AG09309 (cell line): ENCODE data around the gene NEAT1.

Experiments used
- DNase-seq: peaks from one replicate; pipeline ENCODE4 v3.0.0-alpha.2; 2010; ENCODE audit warnings: low read depth
- H3K4me3 ChIP-seq: 2 replicates; pipeline ENCODE4 v1.5.1; 2011; ENCODE audit warnings: mild to moderate bottlenecking, low read depth, low read length, moderate library complexity; ENCODE audit not compliant: control insufficient read depth
- TF ChIP-seq, protein P1 (sequence below): IDR thresholded peaks from 2 replicates; pipeline ENCODE4 v1.5.1; 2011; ENCODE audit warnings: mild to moderate bottlenecking, low read depth, low read length, inconsistent platforms; ENCODE audit not compliant: insufficient read depth, control insufficient read depth; ENCODE audit errors: missing control alignments

NEAT1 gene

DNA sequence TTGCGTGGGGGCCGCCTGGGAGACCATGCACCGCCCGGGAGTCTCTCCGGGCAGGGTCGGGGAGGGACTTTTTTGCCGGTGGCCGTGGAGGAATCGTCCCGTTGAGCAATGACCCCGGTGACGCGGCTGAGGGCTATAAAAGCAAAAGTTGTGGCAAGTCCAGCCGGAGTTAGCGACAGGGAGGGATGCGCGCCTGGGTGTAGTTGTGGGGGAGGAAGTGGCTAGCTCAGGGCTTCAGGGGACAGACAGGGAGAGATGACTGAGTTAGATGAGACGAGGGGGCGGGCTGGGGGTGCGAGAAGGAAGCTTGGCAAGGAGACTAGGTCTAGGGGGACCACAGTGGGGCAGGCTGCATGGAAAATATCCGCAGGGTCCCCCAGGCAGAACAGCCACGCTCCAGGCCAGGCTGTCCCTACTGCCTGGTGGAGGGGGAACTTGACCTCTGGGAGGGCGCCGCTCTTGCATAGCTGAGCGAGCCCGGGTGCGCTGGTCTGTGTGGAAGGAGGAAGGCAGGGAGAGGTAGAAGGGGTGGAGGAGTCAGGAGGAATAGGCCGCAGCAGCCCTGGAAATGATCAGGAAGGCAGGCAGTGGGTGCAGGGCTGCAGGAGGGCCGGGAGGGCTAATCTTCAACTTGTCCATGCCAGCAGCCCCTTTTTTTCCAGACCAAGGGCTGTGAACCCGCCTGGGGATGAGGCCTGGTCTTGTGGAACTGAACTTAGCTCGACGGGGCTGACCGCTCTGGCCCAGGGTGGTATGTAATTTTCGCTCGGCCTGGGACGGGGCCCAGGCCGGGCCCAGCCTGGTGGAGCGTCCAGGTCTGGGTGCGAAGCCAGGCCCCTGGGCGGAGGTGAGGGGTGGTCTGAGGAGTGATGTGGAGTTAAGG lies at the start of gene NEAT1:
Gene NEAT1, plus strand, starts transcription at position 166 of the 883 bp plus-strand sequence.
- TF ChIP-seq, protein P1, sequence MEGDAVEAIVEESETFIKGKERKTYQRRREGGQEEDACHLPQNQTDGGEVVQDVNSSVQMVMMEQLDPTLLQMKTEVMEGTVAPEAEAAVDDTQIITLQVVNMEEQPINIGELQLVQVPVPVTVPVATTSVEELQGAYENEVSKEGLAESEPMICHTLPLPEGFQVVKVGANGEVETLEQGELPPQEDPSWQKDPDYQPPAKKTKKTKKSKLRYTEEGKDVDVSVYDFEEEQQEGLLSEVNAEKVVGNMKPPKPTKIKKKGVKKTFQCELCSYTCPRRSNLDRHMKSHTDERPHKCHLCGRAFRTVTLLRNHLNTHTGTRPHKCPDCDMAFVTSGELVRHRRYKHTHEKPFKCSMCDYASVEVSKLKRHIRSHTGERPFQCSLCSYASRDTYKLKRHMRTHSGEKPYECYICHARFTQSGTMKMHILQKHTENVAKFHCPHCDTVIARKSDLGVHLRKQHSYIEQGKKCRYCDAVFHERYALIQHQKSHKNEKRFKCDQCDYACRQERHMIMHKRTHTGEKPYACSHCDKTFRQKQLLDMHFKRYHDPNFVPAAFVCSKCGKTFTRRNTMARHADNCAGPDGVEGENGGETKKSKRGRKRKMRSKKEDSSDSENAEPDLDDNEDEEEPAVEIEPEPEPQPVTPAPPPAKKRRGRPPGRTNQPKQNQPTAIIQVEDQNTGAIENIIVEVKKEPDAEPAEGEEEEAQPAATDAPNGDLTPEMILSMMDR = no peak
- peak within 1 kb of the TSS; percentile 70 for H3K4me3 ChIP-seq
- peak; percentile 90 for DNase-seq

DNA sequence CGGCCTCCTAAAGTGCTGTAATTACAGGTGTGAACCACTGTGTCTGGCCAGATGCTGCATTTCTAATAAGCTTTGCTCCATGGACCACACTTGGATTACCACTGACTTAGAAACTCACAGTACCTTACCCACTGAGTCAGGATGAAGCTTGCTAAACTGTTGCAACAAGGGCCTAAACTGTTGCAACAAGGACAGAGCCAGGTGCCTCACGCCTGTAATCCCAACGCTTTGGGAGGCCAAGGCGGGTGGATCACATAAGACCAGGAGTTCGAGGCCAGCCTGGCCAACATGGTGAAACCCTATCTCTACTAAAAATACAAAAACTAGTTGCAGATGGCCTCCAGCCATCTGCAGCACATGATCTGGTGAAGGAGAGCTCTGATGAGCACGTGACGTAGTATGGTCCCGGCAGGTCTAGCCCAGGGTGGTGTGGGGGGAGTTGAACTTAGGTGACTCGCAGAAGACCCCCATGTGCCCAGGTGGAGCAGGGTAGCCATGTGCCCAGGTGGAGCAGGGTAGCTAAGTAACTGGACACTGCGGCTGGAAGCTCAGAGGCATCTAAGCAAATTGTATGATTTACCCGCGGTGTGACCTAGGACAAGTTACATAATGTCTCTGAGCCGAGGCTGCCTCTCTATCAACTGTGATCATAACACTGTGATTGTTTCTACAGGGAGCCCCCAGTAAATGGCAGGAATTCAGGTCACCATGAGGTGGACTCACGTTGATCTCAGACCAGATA lies 48.6 kb upstream of the NEAT1 start:
- DNase-seq = no peak
- TF ChIP-seq, protein P1 = no peak
- no peak overlapping the region for H3K4me3 ChIP-seq

DNA sequence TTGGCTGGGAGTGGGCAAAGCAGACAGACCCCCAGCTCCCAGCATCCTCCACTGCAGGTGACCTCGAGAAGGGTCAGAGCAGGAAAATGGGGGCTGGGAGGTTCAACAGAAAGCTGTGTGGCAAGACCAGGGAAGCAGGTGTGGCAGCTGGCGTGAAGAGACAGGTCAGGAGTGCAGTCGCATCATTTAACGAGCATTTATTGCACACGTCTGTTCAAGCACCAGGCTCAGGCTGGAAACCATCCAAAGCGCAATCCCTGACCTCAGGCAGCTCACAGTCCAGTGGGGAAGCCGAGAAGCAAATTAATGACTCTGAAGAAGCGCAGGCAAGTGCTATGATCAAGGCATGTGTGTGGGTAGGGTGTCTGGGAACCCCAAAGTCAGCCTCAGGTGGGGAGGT lies 47.6 kb upstream of the NEAT1 start:
- TF ChIP-seq, protein P1 = no peak
- DNase-seq = no peak
- no peak overlapping the region for H3K4me3 ChIP-seq

DNA sequence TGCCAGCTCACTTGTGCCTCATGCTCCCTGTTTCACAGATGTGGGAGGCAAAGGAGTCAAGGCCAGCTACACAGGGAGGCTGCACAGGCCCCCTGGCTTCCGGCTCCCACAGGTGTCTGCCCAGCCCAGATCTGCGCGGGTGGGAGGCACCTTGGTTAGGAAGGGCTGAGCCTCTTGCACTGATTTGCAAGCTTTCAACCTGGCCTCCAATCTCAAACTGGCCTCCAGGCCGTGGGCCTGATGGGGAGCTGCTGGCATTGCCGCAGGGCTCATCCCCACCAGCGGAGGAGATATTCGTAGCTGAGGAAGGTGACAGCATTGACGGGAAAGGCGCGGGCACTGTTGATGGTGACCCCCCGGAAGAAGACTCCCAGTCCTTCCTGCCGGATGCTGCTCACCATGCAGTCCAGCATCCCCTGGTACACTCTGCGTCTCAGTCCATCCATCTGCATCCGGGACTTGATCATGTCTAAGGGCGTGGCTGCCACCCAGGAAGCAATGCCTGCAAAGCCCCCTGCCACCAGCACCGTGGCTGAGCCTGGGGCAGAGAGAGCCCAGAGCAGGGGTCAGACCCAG lies 46.4 kb upstream of the NEAT1 start:
- TF ChIP-seq, protein P1 = no peak
- no peak overlapping the region for H3K4me3 ChIP-seq
- no peak for DNase-seq

DNA sequence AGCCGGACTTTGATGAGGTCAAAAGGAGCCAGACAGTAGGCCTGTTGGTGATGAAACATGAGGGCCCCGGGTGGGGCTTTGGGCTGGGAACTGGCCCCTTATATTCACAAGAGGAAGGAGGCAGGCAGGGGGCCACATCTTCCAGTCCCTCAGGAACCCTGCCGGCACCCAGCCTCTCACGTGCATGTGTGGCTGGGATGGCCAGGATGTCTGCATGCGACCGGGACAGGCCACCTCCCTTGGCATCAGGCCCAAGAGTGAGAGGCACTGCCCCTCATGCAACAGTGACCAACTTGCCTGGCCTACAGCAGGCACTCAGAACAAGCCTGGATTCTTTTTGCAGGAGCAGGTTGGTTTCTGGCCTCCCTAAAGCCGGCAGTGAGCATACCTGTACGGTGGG lies 45.6 kb upstream of the NEAT1 start:
- DNase-seq = no peak
- TF ChIP-seq, protein P1 = no peak
- H3K4me3 ChIP-seq = no peak overlapping the region

DNA sequence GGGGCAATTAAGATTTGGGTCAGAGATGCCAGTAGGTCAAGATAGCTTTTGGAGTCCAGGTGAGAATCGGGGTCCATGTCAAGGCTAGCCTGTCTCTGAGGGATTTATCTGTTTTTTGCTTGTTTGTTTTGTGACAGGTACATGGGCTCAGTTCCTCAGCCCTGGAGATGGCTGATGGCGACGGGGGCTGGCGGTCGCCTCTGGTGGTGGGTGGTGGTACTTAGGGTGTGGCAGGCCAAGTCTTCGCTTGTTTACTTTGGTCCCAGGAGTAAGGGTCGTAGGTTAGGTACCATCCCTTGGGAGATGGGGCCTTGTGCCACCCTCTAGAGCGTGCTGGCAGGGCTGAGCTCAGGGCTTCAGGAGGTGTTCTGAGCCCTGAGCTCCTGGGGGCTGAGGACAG lies 44.8 kb upstream of the NEAT1 start:
- DNase-seq = no peak
- TF ChIP-seq, protein P1 = no peak
- H3K4me3 ChIP-seq = no peak overlapping the region
